WTC11 (cell line): Measurements from ENCODE around the gene MCM7. TPM values are rescaled to one million over a fixed set of nuclear protein-coding genes. Genes with fewer than 3 reads are reported as not detected.

Source experiments
- AR ChIP-seq: fragments of 250-450 bp; sonication (Bioruptor Pico); IDR thresholded peaks from 2 replicates; pipeline ENCODE4 v1.9.0; 2021; ENCODE audit warnings: mild to moderate bottlenecking
- CREB1 ChIP-seq: sonication (generic); formaldehyde crosslinking; IDR thresholded peaks from 2 replicates; pipeline ENCODE4 v1.8.0; 2023; ENCODE audit warnings: mild to moderate bottlenecking, missing genetic modification reagents
- ELF4 ChIP-seq: sonication (generic); formaldehyde crosslinking; IDR thresholded peaks from 2 replicates; pipeline ENCODE4 v1.8.1; 2022; ENCODE audit warnings: low read depth, mild to moderate bottlenecking, moderate library complexity, missing genetic modification reagents
- ETV6 ChIP-seq: sonication (generic); formaldehyde crosslinking; IDR thresholded peaks from 2 replicates; pipeline ENCODE4 v1.8.1; 2022; ENCODE audit warnings: mild to moderate bottlenecking, missing genetic modification reagents
- IRF2 ChIP-seq: sonication (generic); formaldehyde crosslinking; IDR thresholded peaks from 2 replicates; pipeline ENCODE4 v1.8.0; 2022; ENCODE audit warnings: low read depth, missing genetic modification reagents, borderline replicate concordance
- JAZF1 ChIP-seq: fragments of 250-450 bp; sonication (Bioruptor Pico); IDR thresholded peaks from 2 replicates; pipeline ENCODE4 v1.9.0; 2021; ENCODE audit warnings: moderate library complexity, mild to moderate bottlenecking, inconsistent platforms
- RELA ChIP-seq: sonication (generic); formaldehyde crosslinking; IDR thresholded peaks from 2 replicates; pipeline ENCODE4 v1.8.1; 2022; ENCODE audit warnings: missing genetic modification reagents, mild to moderate bottlenecking, borderline replicate concordance
- SMAD4 ChIP-seq: sonication (generic); formaldehyde crosslinking; IDR thresholded peaks from 2 replicates; pipeline ENCODE4 v1.8.0; 2022; ENCODE audit warnings: mild to moderate bottlenecking, missing genetic modification reagents
- SOX15 ChIP-seq: fragments of 250-450 bp; sonication (Bioruptor Pico); IDR thresholded peaks from 2 replicates; pipeline ENCODE4 v1.9.0; 2021; ENCODE audit warnings: mild to moderate bottlenecking
- TCF7 ChIP-seq: sonication (generic); formaldehyde crosslinking; IDR thresholded peaks from 2 replicates; pipeline ENCODE4 v1.8.0; 2022; ENCODE audit warnings: mild to moderate bottlenecking, low read depth, missing genetic modification reagents, moderate library complexity
- TEAD4 ChIP-seq: sonication (generic); formaldehyde crosslinking; IDR thresholded peaks from 2 replicates; pipeline ENCODE4 v1.8.0; 2022; ENCODE audit warnings: mild to moderate bottlenecking, missing genetic modification reagents
- USF2 ChIP-seq: sonication (generic); formaldehyde crosslinking; IDR thresholded peaks from 2 replicates; pipeline ENCODE4 v1.8.1; 2023; ENCODE audit warnings: mild to moderate bottlenecking, missing genetic modification reagents, moderate library complexity
- ZMAT4 ChIP-seq: fragments of 250-450 bp; sonication (Bioruptor Pico); IDR thresholded peaks from 2 replicates; pipeline ENCODE4 v1.9.0; 2021; ENCODE audit warnings: mild to moderate bottlenecking
- ZNF138 ChIP-seq: sonication (generic); formaldehyde crosslinking; conservative IDR thresholded peaks from 2 replicates; pipeline ENCODE4 v1.8.1; 2022; ENCODE audit warnings: mild to moderate bottlenecking, moderate library complexity, missing genetic modification reagents
- ZNF317 ChIP-seq: sonication (generic); formaldehyde crosslinking; IDR thresholded peaks from 2 replicates; pipeline ENCODE4 v1.8.1; 2023; ENCODE audit warnings: low read depth, mild to moderate bottlenecking, moderate library complexity, missing genetic modification reagents, borderline replicate concordance
- ZNF423 ChIP-seq: fragments of 250-450 bp; sonication (Bioruptor Pico); IDR thresholded peaks from 2 replicates; pipeline ENCODE4 v2.1.2; 2022; ENCODE audit warnings: mild to moderate bottlenecking, moderate library complexity
- ZNF425 ChIP-seq: fragments of 250-450 bp; sonication (Bioruptor Pico); conservative IDR thresholded peaks from 2 replicates; pipeline ENCODE4 v1.9.0; 2021; ENCODE audit warnings: mild to moderate bottlenecking
- total RNA-seq: library from RNA; stranded (reverse); gene quantifications from 3 replicates; pipeline ENCODE4 v1.2.3, GENCODE V29; 2021
- TF ChIP-seq, protein P1 (sequence below): sonication (generic); formaldehyde crosslinking; IDR thresholded peaks from 2 replicates; pipeline ENCODE4 v1.8.0; 2023; ENCODE audit warnings: missing genetic modification reagents, mild to moderate bottlenecking, borderline replicate concordance
- TF ChIP-seq, protein P2 (sequence below): sonication (generic); formaldehyde crosslinking; IDR thresholded peaks from 2 replicates; pipeline ENCODE4 v1.8.1; 2023; ENCODE audit warnings: mild to moderate bottlenecking, moderate library complexity, missing genetic modification reagents
- TF ChIP-seq, protein P3 (sequence below): sonication (generic); formaldehyde crosslinking; IDR thresholded peaks from 2 replicates; pipeline ENCODE4 v1.8.0; 2023; ENCODE audit warnings: mild to moderate bottlenecking, missing genetic modification reagents

MCM7 gene
- total RNA-seq, 1 experiment from 2014 or later, result 351 TPM

GRCh38 chr7:100148559-100149328 lies 47.5 kb upstream of the MCM7 start, which contains the start of gene LAMTOR4 (continued):
- TF ChIP-seq, protein P1, sequence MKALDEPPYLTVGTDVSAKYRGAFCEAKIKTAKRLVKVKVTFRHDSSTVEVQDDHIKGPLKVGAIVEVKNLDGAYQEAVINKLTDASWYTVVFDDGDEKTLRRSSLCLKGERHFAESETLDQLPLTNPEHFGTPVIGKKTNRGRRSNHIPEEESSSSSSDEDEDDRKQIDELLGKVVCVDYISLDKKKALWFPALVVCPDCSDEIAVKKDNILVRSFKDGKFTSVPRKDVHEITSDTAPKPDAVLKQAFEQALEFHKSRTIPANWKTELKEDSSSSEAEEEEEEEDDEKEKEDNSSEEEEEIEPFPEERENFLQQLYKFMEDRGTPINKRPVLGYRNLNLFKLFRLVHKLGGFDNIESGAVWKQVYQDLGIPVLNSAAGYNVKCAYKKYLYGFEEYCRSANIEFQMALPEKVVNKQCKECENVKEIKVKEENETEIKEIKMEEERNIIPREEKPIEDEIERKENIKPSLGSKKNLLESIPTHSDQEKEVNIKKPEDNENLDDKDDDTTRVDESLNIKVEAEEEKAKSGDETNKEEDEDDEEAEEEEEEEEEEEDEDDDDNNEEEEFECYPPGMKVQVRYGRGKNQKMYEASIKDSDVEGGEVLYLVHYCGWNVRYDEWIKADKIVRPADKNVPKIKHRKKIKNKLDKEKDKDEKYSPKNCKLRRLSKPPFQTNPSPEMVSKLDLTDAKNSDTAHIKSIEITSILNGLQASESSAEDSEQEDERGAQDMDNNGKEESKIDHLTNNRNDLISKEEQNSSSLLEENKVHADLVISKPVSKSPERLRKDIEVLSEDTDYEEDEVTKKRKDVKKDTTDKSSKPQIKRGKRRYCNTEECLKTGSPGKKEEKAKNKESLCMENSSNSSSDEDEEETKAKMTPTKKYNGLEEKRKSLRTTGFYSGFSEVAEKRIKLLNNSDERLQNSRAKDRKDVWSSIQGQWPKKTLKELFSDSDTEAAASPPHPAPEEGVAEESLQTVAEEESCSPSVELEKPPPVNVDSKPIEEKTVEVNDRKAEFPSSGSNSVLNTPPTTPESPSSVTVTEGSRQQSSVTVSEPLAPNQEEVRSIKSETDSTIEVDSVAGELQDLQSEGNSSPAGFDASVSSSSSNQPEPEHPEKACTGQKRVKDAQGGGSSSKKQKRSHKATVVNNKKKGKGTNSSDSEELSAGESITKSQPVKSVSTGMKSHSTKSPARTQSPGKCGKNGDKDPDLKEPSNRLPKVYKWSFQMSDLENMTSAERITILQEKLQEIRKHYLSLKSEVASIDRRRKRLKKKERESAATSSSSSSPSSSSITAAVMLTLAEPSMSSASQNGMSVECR (CRISPR knock-in tag), result 0 out of 2 replicates have a peak, but pooled peaks have one; percentile 40
- TF ChIP-seq ZNF138 (no peak), ZNF423 (CRISPR knock-in tag) (no peak), JAZF1 (CRISPR knock-in tag) (no peak), SOX15 (no peak), ZNF425 (CRISPR knock-in tag) (no peak), ETV6 (CRISPR knock-in tag) (peak; percentile 75; the same call in 1 of the 2 replicates), USF2 (CRISPR knock-in tag) (peak; percentile 97), SMAD4 (CRISPR knock-in tag) (no peak), IRF2 (CRISPR knock-in tag) (no peak), ZMAT4 (CRISPR knock-in tag) (0 out of 2 replicates have a peak, but pooled peaks have one; percentile 15), ELF4 (no peak), TCF7 (CRISPR knock-in tag) (no peak), CREB1 (CRISPR knock-in tag) (no peak), TEAD4 (no peak), RELA (CRISPR knock-in tag) (no peak), AR (CRISPR knock-in tag) (no peak), ZNF317 (no peak)
- TF ChIP-seq, protein P2, sequence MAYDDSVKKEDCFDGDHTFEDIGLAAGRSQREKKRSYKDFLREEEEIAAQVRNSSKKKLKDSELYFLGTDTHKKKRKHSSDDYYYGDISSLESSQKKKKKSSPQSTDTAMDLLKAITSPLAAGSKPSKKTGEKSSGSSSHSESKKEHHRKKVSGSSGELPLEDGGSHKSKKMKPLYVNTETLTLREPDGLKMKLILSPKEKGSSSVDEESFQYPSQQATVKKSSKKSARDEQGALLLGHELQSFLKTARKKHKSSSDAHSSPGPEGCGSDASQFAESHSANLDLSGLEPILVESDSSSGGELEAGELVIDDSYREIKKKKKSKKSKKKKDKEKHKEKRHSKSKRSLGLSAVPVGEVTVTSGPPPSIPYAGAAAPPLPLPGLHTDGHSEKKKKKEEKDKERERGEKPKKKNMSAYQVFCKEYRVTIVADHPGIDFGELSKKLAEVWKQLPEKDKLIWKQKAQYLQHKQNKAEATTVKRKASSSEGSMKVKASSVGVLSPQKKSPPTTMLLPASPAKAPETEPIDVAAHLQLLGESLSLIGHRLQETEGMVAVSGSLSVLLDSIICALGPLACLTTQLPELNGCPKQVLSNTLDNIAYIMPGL (CRISPR knock-in tag), result no peak
- TF ChIP-seq, protein P3, sequence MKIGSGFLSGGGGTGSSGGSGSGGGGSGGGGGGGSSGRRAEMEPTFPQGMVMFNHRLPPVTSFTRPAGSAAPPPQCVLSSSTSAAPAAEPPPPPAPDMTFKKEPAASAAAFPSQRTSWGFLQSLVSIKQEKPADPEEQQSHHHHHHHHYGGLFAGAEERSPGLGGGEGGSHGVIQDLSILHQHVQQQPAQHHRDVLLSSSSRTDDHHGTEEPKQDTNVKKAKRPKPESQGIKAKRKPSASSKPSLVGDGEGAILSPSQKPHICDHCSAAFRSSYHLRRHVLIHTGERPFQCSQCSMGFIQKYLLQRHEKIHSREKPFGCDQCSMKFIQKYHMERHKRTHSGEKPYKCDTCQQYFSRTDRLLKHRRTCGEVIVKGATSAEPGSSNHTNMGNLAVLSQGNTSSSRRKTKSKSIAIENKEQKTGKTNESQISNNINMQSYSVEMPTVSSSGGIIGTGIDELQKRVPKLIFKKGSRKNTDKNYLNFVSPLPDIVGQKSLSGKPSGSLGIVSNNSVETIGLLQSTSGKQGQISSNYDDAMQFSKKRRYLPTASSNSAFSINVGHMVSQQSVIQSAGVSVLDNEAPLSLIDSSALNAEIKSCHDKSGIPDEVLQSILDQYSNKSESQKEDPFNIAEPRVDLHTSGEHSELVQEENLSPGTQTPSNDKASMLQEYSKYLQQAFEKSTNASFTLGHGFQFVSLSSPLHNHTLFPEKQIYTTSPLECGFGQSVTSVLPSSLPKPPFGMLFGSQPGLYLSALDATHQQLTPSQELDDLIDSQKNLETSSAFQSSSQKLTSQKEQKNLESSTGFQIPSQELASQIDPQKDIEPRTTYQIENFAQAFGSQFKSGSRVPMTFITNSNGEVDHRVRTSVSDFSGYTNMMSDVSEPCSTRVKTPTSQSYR (CRISPR knock-in tag), result 0 out of 2 replicates have a peak, but pooled peaks have one; percentile 33
